Fibroblast of upper back skin (primary cell): Measurements from ENCODE around the gene PRUNE2.
A peak's percentile ranks its signal among the peaks of the same experiment; 100 is the strongest.
"Not testable (repeated sequence)": the region's sequence is repeated elsewhere in the genome, so short reads cannot be mapped to it uniquely, and the experiment has no call there.

ENCODE experiments used
- DNase-seq: peaks from one replicate; pipeline ENCODE4 v3.0.0-alpha.2; 2013

PRUNE2 gene

DNA sequence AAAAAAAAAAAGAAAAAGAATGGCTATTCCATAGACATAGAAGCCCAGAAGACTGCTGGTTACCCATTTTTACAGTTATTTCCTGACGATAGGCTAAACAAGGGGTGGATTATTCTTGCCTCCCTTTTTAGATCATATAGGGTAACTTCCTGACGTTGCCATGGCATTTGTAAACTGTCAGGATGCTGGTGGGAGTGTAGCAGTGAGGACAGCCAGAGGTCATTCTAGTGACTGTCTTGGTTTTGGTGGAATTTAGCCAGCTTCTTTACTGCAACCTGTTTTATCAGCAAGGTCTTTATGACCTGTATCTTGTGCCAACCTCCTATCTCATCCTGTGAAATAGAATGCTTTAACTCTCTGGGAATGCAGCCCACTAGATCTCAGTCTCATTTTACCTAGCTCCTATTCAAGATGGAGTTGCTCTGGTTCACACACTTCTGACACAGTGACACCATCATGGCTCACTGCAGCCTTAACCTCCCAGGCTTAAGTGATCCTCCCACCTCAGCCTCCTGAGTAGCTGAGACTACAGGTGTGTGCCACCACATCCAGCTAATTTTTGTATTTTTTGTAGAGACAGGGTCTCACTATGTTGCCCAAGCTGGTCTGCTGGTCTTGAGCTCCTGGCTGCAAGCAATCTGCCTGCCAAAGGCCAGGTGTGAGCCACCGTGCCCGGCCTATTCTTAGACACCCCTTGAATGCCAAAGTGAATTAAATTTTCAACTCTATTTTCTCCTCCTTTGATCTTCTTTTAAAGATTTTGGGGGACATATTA, 311.8 kb downstream of the PRUNE2 start:
- DNase-seq, result not testable (repeated sequence)

DNA sequence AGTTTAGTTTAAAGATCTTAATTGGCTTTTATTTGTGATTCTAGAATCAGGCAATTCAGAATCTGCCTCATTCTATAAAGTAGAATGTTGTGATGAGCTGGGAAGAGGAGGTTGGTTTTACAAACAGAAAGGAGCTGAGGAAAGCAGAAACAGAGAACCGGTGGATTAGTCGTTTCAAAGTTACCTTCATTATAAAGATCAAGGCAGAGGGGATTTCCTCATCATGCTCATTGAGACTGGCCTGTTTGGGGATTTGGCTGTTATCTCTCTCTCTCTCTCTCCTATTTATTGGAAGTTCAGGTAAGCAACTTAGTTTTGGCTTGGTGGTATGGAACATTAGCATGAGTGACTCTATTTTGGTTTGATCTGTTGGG, 313.0 kb downstream of the PRUNE2 start:
- no peak for DNase-seq

DNA sequence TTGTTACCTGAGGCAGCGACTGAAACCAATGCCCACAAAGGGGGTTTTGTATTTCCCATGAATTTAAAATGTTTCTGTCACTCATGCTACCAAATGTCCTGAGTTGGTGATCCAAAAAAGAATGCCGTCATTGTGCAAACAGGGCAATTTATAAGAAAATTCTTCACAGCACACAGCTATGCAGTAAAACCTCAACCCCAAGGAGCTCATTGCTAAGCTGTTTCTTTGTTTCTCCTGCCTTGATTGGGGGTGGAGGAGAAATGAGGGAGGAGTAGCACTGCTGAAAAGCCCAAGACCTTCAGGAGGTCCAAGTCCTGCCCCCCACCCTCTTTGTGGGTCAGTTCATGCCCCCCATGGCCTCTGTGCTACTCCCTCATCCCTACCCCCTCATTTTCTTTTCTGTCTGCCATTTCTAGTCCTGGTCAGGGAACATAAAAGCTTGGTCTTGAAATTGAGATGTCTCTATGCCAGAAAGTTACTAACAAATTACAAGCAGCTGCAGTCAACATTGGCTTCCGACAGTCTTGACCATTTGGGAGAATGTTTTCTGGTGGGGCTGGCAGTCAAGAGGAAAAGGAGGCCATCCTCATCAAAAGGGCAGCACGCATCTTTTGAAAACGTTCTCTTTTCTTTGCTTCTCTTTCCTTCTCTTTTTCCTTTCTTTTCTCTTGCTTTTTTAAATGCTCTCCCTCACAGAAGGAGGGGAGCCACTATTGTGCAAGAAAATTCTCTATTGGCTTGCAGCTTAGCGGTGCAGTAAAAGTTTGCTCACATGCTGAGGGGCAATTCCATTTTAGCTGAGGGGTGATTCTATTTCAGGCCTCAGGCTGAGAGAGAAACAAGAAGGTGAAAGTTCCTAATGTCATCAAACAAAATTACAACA, 313.6 kb downstream of the PRUNE2 start:
- DNase-seq, result peak; percentile 74

DNA sequence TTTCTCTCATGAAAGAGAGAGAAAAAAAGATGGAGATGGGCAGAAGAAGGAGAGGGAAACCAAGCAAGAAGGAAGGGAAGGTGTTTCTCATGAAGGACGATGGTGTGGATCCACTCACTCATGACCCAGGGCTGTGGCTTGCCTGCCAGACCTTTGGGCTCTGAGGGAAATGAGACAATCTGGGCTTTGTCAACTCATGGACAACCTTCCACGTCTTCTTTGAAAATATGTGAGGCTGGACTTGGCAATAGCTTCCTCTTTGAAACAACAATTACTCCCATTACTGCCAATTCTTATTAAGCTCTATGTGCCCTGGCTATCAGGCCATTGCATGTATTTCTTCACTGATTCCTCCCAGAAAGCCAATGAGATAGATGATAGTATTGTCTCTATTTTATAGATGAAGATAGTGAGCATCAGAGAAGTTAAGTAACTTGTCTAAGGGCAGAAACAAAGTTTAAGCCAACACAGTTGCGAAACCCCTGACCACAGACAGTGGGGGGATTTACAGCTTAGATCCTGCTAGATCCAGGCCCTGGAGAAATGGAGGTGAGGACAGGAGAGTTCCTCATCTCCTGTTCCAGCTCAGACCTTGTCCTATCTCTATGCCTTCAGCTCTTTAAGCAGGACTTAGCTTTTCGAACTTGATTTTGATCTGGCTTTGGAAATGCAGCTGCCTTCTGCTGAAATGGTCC, 314.5 kb downstream of the PRUNE2 start:
- DNase-seq, result peak; percentile 72

DNA sequence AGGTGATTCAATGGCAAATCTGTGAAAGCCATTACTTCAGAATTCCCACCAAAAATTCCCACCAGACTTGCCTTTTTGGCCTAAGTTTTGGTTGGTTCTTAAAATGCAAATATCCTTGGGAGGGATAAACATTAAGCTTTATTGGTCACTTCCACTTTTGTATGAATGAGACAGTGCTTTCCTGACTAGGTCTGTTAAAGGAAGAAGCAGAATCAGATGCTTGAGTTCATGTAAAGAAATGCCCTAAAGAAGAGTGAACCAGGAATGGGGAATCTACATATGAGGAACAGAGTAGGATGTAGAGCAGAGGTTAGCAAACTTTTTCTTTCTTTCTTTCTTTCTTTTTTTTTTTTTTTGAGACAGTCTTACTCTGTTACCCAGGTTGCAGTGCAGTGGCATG, 317.6 kb downstream of the PRUNE2 start:
- DNase-seq, result no peak

DNA sequence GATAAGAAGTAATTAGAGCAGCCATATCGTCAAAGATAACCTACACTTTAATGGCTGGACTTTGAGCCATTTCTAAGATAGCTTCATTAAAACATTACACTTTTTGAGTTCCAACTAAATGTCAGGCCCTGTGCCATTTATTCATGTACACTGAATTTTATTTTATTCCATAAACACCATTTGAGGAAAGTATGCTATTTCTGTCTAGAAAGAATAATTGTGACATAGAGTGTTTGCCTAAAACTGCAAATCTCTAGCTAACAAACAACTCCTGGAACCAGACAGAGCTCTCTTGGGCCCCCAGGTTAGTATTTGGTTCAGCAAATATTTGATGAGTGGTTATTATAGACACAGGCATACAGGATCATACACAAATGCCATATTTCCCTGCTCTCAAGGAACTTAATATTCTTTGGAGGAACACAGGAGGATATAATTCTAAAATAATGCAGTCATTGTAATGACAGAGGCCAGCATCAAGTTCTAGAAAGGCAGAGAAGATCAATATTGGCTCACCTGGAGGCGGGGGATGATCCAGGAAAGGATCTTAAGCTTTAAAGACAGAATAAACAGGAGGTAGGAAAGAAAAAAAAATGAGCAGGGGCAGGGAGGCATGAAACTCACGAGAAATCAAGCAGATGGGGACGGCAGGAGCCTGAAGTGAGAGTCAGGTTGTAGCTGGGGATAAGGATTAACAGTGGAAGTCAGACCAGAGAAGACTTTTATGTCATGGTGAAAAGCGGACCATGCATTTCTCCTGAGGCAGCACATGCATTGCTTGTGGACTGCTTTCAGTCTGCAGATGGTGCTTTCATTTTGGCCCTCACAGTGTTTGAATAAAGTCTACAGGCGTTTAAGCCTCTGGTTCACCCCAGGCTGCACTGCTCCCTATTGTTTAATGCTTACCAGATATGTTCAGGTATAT, 319.3 kb downstream of the PRUNE2 start:
- DNase-seq, result no peak

DNA sequence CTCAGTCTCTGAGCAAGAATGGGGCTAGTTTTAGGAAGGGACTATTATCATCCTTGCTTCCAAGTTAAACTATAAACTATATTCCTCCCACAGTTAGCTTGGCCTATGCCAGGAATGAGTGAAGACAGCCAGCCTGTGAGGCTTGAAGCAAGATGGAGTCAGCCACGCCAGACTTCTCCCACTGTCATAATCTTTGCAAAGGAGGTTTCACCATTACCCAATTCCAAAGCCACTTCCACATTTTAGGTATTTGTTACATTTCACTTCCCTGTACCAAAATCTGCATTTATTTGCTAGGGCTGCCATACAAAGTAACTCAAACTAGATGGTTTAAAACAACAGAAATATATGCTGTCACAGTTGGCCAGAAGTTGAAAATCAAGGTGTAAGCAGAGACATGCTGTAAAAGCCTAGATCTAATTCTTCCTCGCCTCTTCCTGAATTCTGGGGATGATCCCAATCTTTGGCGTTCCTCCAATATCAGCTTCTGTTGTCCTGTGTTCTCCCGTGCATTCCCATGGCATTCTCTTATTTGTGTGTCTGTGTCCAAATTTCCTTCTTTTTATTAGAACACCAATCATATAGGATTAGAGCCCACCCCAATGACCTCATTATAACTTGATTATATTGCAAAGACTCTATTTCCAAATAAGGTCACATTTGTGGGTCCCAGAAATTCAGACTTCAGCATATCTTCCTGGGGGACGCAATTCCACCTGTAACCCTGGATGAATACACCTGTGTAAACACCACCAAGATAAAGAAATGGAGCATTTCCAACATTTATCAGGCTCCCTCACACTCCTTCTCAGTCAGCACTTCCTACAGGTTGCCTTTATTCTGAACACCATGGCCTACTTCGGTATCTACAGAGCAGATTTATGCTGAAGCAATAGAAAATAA, 320.2 kb downstream of the PRUNE2 start:
- DNase-seq, result no peak

DNA sequence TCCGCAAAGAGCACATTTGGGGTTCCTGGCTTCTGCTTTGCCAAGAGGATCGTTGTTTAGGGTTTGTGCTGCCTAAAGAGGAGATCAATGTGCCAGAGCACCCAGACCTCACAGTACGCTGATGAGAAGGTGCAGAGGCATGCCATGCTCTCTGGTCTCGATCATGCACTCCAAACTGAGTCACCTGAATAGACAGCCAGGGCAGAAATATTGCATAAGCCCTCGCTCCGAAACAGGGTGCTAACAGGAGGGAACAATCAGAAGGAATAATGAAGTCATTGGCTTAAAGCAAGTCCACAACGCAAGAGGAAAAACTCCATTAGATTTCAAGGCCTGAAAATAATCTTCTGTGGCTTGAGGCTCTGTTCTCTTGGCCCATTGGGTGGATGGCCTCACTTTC, 322.7 kb downstream of the PRUNE2 start:
- DNase-seq, result no peak

DNA sequence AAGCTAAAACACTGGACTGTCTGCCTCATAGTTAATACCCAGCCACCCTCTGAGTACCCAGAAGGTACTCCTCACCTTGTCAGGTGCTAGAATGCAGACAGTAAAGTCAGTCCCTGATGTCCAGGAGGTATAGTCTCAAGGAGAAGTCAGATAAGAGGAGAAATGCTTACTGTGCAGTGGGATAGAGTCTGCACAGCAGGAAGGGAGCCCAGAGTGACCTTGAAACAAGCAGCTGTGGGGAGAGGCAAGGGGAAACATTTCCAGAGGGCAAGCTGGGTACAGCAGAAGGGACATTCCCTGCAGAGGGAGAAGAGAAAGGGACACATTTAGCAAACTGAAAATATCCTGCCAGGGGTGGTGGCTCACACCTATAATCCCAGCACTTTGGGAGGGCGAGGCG, 324.2 kb downstream of the PRUNE2 start:
- no peak for DNase-seq

DNA sequence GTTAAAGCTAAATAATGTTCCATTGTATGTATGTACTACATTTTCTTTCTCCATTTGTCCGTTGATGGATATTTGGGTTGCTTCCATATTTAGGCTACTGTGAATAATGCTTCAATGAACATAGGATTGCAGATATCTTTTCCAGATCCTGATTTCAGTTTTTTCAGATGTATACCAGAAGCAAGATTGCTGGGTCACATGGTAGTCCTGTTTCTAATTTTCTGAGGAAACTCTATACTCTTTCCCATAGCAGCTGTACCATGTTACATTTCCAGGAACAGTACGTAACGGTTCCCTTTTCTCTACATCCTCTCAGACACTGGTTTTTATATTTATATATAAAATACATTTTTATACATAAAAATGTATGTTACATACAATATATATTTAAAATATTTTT, 325.1 kb downstream of the PRUNE2 start:
- DNase-seq, result peak; percentile 49

DNA sequence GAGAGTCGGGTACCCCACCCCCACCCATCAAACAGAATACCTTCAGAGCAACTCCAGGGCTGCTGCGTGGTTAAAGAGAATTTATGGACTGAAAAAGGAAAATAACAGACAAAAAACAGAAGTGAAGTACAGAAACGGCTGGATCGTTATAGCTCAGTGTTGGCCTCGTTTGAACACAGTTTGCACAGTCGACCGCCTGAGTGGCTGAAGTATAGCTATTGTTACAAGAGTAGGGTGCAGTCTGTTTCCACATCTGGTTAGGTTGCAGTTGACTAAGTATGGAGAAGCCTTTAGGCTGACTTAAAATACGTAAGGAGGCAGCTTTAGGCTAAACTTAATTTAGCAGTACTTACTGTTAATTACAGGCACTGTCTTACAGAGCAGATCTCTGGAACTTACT, 325.7 kb downstream of the PRUNE2 start:
- DNase-seq, result no peak

DNA sequence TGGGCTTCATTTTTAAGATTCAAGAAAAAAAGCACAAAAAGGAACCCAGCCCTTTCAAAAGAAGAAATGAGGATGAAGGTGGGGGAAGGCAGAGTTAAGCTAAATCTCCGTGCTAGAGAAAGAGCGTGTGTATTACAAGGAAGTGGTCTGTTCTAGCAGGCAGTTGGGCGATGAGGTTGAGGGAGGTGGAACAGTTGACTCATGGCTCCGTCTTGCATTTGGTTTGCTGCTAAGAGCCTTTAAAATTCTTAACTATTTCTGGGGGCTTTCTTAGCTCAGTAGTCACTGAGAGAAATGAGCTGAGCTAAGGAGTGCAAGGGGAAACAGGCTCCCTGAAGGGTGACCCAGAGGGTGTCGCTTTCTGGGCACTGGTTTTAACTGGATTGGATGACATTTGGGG, 329.6 kb downstream of the PRUNE2 start:
- DNase-seq, result peak; percentile 96

DNA sequence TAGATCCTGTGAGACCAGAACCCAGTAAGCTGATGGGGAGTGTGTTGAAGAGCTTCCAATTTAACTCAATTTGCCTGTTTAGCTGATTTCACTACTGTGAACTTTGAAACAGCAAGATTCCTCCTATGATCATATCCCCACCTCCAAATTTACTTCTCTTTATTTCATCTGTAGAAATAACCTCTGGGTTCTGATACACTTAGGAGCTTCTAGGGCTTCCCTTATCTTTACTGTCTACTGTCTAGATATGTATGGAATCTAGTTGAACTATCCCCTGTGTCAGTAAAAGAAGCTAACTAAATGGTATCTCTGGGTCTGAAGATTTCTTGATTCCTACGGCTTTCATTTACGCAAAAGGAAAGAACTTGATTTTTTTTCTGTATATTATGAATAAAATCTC, 330.2 kb downstream of the PRUNE2 start:
- no peak for DNase-seq

DNA sequence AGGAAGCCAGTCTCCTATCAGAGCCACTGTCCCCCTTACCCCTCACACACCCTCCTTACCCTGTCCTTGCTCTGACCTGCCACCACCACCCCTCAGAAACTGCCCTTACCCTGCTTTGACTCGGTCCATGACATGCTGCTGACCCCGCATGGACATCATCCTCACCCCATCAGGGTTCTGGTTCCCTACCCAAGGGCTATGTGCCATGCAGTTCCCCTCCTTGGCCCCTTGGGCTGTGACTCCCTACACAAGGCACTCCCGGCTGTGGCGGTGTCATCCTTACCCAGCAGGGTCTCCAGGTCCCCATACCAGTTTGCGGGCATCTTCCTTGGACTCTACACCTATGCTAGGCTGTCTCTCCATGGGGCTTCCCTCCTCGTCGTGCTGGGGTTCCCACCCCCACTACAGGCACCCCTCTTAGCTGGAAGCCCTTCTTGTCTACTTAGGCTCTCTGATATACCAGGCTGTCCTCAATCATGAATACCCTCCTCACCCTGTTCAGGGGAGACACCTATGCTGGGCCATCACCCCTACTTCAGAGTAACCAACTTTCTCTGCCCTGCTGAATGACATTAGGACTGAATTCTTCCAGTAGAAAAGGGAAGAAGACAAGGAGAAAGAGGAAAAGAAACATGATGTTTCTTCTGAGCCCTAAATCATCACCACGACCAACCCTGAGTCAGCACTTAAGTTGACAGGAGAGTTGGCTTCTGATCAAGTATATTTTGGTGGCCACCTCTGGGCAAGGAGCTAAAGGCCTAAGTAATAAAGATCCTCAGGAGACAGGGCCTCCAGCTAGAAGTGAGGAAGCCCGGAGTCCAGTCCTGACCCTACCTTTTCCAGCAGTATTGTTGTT, 331.8 kb downstream of the PRUNE2 start:
- peak; percentile 50 for DNase-seq

DNA sequence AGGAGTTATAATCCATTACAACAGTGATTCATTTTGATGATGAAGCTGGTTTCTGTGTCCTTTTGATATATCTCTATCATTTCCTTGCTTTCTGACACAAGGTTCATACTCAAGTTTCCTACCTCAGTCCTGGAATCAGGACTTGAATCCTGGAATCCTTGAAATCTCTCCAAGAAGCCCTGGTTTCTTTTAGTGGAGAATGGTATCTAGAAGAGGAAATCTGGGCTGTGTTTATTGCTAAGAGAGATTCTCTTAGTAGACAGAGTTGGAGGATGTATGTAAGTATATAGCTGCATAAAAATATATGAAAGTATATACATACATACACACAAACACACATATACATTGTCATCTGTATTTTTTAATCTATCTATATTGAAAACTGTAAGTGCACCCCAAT, 332.5 kb downstream of the PRUNE2 start:
- no peak for DNase-seq

DNA sequence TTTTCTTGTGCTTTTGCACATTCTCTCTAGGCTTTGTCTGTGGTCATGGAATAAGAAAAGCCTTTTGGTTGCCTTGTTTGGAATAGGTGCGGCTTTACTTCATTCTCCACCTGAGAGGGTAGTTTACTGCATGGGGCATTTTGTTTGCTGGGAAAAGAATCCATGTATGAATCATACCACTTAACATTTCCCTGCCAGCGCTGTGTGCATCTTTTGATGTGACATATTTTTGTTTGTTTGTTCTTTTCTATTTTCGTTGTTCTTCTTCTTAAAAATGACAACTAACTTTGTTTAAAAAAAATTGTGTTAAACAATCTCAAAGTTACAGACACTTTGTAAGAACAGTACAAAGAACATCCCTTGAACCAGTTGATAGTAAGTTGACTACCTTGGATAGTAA, 333.8 kb downstream of the PRUNE2 start:
- no peak for DNase-seq

DNA sequence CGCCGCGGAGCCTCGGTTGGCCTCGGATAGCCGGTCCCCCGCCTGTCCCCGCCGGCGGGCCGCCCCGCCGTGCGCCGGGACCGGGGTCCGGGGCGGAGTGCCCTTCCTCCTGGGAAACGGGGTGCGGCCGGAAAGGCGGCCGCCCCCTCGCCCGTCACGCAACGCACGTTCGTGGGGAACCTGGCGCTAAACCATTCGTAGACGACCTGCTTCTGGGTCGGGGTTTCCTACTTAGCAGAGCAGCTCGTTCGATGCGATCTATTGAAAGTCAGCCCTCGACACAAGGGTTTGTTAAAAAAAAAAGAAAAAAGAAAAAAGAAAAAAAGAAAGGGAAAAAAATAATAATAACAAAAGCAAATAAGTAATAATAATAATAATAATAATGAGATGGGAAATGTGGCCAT, 334.2 kb downstream of the PRUNE2 start:
- DNase-seq, result no peak

DNA sequence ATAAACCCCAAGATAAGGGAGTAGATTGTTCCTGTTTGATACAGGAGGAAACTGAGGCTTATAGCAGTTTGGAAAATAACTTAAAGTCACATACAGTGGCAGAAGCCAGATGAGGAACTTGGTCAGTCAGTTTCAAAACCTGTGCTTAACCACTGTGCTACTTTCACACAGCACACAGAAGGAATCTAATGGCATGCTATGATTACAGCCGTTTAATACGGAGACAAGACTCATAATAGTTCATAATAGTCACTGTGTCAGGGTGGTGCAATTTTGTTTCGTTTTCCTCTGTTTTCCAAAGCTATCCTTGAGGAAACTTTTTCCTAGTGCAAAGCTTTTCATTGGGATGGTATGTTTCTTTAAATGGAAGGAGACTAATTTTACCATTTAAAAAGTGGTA, 334.6 kb downstream of the PRUNE2 start:
- no peak for DNase-seq

DNA sequence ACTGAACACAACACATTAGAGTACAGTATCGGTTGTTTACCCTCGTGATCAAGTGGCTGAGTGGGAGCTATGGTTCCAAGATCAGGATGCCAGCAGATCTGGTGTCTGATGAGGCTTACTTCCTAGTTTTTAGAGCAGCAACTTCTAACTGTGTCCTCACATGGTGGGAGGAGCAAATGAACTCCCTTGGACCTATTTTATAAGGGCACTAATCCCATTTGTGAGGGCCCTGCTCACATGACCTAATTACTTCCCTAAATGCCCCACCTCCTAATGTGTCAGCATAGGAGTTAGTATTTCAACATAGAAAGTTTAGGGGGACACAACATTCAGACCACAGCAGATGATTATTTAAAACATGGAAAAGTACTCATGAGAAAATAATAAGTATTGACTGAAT, 335.1 kb downstream of the PRUNE2 start:
- DNase-seq, result no peak

DNA sequence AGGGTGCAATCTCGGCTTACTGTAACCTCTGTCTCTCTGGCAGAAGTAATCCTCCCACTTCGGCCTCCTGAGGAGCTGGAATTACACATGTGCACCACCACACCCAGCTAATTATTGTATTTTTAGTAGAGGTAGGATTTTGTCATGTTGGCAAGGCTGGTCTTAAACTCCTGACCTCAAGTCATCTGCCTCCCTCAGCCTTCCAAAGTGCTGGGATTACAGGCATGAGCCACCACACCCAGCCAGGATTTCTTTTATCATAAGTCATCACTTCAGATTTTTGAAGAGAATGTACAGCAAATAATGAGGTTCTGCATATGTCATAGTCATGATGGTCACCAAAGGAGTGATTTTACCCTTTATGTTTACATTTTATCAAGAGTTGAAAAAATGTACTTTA, 338.8 kb downstream of the PRUNE2 start:
- no peak for DNase-seq

DNA sequence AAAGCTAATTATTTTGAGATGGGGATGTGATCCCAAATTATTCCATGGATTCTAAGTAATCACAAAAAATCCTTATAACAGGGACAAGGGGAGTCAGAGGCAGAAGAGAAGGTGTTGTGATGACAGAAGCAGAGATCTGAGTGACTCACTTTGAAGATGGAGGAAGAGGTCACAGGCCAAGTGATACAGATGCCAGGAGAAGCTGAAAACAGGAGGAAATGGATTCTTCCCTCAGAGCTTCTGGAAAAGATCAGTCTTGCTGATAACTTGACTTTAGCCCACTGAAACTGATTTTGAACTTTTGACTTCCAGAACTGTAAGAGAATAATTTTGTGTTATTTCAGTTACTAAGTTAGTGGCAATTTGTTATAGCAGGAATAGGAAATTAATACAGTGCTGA, 341.6 kb downstream of the PRUNE2 start:
- DNase-seq, result peak; percentile 36
